Keratinocyte (primary cell): ENCODE data around the gene SYNE2. TPM values are rescaled to one million over a fixed set of nuclear protein-coding genes. Genes with fewer than 3 reads are reported as not detected.

ENCODE experiments used
- DNase-seq: peaks from one replicate; pipeline ENCODE4 v3.0.0-alpha.2; 2011; ENCODE audit warnings: low read depth, missing footprints, low spot score
- FAIRE-seq: peaks from 2 replicates; lab custom pipeline; 2011; peaks lifted over from hg19 to GRCh38; lab: Jason Lieb, UNC
- H2AFZ ChIP-seq: 2 replicates; pipeline ENCODE4 v1.6.0; 2012; ENCODE audit warnings: low read length, control low read depth, inconsistent platforms; ENCODE audit not compliant: control insufficient read depth
- H3K27ac ChIP-seq: 2 replicates; pipeline ENCODE4 v1.5.1; 2011; ENCODE audit warnings: low read length; ENCODE audit not compliant: control insufficient read depth, insufficient read depth
- H3K27me3 ChIP-seq: 3 replicates; pipeline ENCODE4 v1.6.0; 2011; ENCODE audit warnings: low read length; ENCODE audit not compliant: control insufficient read depth, insufficient read depth; ENCODE audit errors: extremely low read depth
- H3K36me3 ChIP-seq, 2 experiments: 2 replicates in 1 of 2; 3 replicates in 1 of 2; pipeline ENCODE4 v1.5.1; 2011; ENCODE audit warnings: low read length in 2 of 2, mild to moderate bottlenecking in 1 of 2; ENCODE audit not compliant: control insufficient read depth in 2 of 2, insufficient read depth in 2 of 2; ENCODE audit errors: extremely low read depth in 1 of 2
- H3K4me1 ChIP-seq: 3 replicates; pipeline ENCODE4 v1.5.1; 2011; ENCODE audit warnings: low read length; ENCODE audit not compliant: control insufficient read depth, insufficient read depth; ENCODE audit errors: extremely low read depth
- H3K4me2 ChIP-seq: 3 replicates; pipeline ENCODE4 v1.6.0; 2011; ENCODE audit warnings: low read depth, low read length; ENCODE audit not compliant: control insufficient read depth, insufficient read depth; ENCODE audit errors: extremely low read depth
- H3K4me3 ChIP-seq, 3 experiments: fragments of 200-600 bp in 1 of 3; sonication (generic) in 1 of 3; 2 replicates in 2 of 3; 3 replicates in 1 of 3; pipeline ENCODE4 v1.5.1; 2011 to 2016; ENCODE audit warnings: low read length in 3 of 3, mild to moderate bottlenecking in 3 of 3, control low read depth in 2 of 3, inconsistent platforms in 1 of 3, low read depth in 1 of 3, mixed read lengths in 1 of 3, mixed run types in 1 of 3, moderate library complexity in 1 of 3; ENCODE audit not compliant: control insufficient read depth in 2 of 3, insufficient read depth in 2 of 3; ENCODE audit errors: extremely low read depth in 1 of 3
- H3K79me2 ChIP-seq: 2 replicates; pipeline ENCODE4 v1.6.0; 2012; ENCODE audit warnings: low read length; ENCODE audit not compliant: control insufficient read depth, insufficient read depth
- H3K9ac ChIP-seq: 3 replicates; pipeline ENCODE4 v1.6.0; 2011; ENCODE audit warnings: low read length; ENCODE audit not compliant: control insufficient read depth, insufficient read depth; ENCODE audit errors: extremely low read depth
- H3K9me1 ChIP-seq: 3 replicates; pipeline ENCODE4 v1.6.0; 2011; ENCODE audit warnings: low read length; ENCODE audit not compliant: control insufficient read depth, insufficient read depth; ENCODE audit errors: extremely low read depth
- H3K9me3 ChIP-seq: 2 replicates; pipeline ENCODE4 v1.5.1; 2012; ENCODE audit warnings: low read depth, low read length; ENCODE audit not compliant: control insufficient read depth
- H4K20me1 ChIP-seq: 3 replicates; pipeline ENCODE4 v1.6.0; 2011; ENCODE audit warnings: low read length; ENCODE audit not compliant: control insufficient read depth, insufficient read depth; ENCODE audit errors: extremely low read depth
- EZH2 ChIP-seq: IDR thresholded peaks from one replicate; pipeline ENCODE4 v1.6.1; 2012; ENCODE audit warnings: inconsistent platforms, mild to moderate bottlenecking, low read length, moderate library complexity
- dilution Hi-C: fragments of 300-500 bp; cut with MboI; formaldehyde crosslinking; loops from one replicate; pipeline ENCODE4 v1.7.0; 2020; ENCODE audit warnings: low sequenced_read_pairs; ENCODE audit not compliant: extremely low pct_ligation_motif_present
- polyA plus RNA-seq, 5 experiments: library from polyadenylated mRNA; depleted of rRNA in 3 of 5; stranded (reverse) in 3 of 5; stranded (forward) in 1 of 5; unstranded in 1 of 5; fragments of >200 nt; gene quantifications; 1 replicate in 1 of 5; 2 replicates in 3 of 5; 3 replicates in 1 of 5; pipeline versions ENCODE4 v1.2.1 to v1.2.3, GENCODE V29; 2011 to 2012; ENCODE audit warnings: missing spikeins in 2 of 5, low read depth in 1 of 5, low replicate concordance in 1 of 5
- TF ChIP-seq, protein P1 (sequence below), 3 experiments: IDR thresholded peaks in 1 of 3; conservative IDR thresholded peaks in 1 of 3; optimal IDR thresholded peaks in 1 of 3; 2 replicates in 2 of 3; 3 replicates in 1 of 3; pipeline versions ENCODE3 to v1.5.1; 2011; ENCODE audit warnings: low read length in 3 of 3, mild to moderate bottlenecking in 3 of 3, moderate library complexity in 2 of 3, control low read depth in 1 of 3, inconsistent platforms in 1 of 3; ENCODE audit not compliant: insufficient read depth in 2 of 3; ENCODE audit errors: extremely low read depth in 1 of 3

SYNE2 gene
- polyA plus RNA-seq, 1 donor (not counting 4 experiments of a cell fraction or from before 2014, with no cell fraction given): 9.9 TPM

DNA sequence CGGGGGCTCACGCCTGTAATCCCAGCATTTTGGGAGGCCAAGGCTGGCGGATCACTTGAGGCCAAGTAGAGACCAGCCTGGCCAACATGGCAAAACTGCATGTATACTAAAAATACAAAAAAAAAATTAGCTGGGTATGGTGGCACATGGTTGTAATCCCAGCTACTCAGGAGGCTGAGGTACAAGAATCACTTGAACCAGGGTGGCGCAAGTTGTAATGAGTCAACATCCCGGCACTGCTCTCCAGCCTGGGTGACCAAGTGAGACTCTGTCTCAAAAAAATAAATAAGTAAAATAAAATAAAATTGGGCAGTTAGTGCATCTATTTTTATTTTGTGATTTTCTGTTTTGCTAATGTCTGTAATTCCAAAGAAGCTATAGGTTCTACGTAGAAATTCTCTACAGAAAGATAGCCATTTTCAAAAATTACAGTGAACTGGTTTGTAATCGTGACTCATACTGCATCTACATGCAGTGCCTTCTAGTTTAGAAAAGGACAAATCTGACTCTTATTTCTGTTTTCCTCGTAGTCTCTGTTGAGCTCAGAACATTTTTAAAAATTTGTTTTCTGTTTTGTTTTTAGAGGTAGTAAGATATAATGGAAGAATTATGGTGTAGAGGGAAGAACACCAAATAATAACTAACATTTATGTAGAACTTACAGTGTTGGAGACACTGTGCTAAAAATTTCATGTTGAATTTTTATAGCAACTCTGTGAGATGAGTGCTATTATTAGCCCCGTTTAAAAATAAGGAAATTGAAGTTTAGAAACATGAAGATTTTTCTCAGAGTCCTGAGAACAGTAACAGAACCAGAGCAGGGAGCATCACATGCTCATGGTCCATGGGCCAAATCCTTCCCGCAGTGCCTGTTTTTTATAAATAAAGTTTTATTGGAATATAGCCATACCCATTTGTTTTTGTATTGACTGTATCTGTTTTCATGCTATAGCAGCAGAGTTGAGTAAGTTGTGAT lies 201.2 kb downstream of the SYNE2 start:
- H3K9me1 ChIP-seq: no peaks in the 10 kb centered on the region
- FAIRE-seq (no peak), DNase-seq (no peak)
- H3K27me3 ChIP-seq: no peaks in the 10 kb centered on the region
- no peaks in the 10 kb centered on the region for H3K79me2 ChIP-seq
- no peak overlapping the region for H3K4me3 ChIP-seq
- H3K27ac ChIP-seq: peak overlapping the region; percentile 32
- H3K9me3 ChIP-seq: no peaks in the 10 kb centered on the region
- no peaks in the 10 kb centered on the region for H4K20me1 ChIP-seq
- TF ChIP-seq, protein P1, sequence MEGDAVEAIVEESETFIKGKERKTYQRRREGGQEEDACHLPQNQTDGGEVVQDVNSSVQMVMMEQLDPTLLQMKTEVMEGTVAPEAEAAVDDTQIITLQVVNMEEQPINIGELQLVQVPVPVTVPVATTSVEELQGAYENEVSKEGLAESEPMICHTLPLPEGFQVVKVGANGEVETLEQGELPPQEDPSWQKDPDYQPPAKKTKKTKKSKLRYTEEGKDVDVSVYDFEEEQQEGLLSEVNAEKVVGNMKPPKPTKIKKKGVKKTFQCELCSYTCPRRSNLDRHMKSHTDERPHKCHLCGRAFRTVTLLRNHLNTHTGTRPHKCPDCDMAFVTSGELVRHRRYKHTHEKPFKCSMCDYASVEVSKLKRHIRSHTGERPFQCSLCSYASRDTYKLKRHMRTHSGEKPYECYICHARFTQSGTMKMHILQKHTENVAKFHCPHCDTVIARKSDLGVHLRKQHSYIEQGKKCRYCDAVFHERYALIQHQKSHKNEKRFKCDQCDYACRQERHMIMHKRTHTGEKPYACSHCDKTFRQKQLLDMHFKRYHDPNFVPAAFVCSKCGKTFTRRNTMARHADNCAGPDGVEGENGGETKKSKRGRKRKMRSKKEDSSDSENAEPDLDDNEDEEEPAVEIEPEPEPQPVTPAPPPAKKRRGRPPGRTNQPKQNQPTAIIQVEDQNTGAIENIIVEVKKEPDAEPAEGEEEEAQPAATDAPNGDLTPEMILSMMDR (optimal IDR thresholded peaks at IDR 0.05 in 1 of 3, IDR thresholded peaks at IDR 0.05 in 1 of 3, conservative IDR thresholded peaks at IDR 0.05 in 1 of 3; ENCODE audit: extremely low read depth in 1 of 3, insufficient read depth in 2 of 3, low read length in 3 of 3): no peak
- no peak for TF ChIP-seq EZH2
- H3K9ac ChIP-seq: no peak overlapping the region
- peaks cover 6% of the 10 kb centered on the region for H3K4me1 ChIP-seq
- no peak overlapping the region for H3K4me2 ChIP-seq
- H3K36me3 ChIP-seq: peaks cover 4 to 8% of the 10 kb centered on the region in 2 experiments
- dilution Hi-C loops: no loop called here
- H2AFZ ChIP-seq: no peak overlapping the region

DNA sequence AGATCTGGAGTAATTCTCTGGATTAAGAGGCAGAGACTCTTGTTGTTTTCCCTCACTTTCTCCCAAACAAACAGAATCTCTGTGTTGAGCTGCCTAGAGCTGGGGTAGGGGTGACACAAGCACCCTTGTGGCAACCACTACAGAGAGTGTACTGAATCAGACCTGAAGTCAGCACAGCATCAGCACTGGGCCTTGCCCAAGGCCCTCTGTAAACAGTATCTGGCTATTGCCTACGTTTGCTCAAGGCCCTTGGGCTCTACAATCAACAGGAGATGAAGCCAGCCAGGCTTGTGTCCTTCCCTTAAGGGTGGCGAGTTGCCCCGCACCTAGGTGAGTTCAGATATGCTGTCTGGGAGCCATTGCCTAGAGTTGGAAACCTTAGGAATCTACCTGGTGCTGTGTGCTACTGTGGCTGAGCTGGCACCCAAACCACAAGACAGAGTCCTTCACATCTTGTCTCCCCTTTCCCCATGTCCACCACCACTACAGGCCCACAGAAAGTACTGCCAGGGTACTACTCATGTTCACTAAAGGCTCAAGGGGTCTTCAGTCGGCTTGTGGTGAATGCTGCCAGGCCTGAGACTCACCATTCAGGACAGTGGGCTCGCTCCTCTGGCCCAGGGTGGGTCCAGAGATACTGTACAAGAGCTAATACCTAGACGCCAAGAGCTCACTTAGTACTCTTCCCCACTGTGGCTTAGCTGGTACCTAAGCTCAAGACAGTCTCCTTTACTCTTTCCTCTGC lies 206.8 kb downstream of the SYNE2 start:
- Histone ChIP-seq H3K27ac (peak overlapping the region; percentile 99), H3K79me2 (no peaks in the 10 kb centered on the region), H3K9ac (peak overlapping the region; percentile 79), H3K36me3 (peaks cover 0 to 2% of the 10 kb centered on the region in 2 experiments), H3K4me1 (peaks cover 40% of the 10 kb centered on the region), H3K9me1 (no peaks in the 10 kb centered on the region), H3K4me2 (peak overlapping the region; percentile 87), H3K4me3 (peak overlapping the region in 1 of 3 experiments; percentile 31), H3K9me3 (no peaks in the 10 kb centered on the region), H3K27me3 (no peaks in the 10 kb centered on the region), H2AFZ (peak overlapping the region; percentile 64), H4K20me1 (no peaks in the 10 kb centered on the region)
- DNase-seq (no peak), FAIRE-seq (peak; percentile 61)
- no peak for TF ChIP-seq EZH2
- TF ChIP-seq, protein P1 (optimal IDR thresholded peaks at IDR 0.05 in 1 of 3, IDR thresholded peaks at IDR 0.05 in 1 of 3, conservative IDR thresholded peaks at IDR 0.05 in 1 of 3; ENCODE audit: extremely low read depth in 1 of 3, insufficient read depth in 2 of 3, low read length in 3 of 3): no peak
- dilution Hi-C loops: no loop called here
